ENCODE measurements around the gene PCBP1.
"Not testable (repeated sequence)": the region's sequence is repeated elsewhere in the genome, so short reads cannot be mapped to it uniquely, and the experiment has no call there.

PCBP1 gene

DNA sequence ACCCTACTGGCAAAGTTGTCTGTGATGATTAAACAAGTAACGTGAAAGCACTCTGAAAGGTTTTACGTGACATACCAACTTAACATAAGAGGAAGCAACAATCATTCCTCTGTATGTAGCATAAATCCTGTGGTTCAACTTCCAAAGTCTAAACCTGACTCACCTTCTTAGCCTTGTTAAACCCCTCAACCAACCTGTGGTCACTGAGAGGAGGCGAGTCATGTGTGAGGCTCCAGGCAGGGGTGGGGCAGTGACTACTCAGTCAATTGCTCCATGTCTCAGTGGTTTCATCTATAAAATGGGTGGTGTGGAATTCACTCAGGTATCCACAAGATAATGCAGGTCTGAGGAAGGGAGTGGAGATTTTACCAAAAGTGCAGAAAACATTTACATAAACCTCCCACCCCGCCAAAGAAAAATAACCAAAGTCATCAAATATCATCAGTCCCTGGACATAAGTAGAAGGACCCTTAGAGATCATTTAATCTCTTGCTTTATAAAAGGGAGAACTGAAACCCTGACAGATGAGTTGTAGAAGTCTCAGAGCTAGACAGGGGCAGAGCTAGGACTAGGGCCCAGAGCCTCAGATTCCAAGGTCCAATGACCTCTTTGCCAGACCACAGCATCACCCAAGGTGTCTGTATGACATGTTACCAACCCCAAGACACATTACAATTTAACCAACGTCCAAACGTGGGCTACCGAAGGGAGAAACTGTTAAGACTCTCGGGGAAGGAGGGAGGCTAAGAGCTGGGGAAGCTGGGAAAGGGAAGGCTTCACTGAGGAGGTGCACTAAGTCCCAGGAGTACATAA lies 3.7 kb upstream of the PCBP1 start:
- no peak for DNase-seq

DNA sequence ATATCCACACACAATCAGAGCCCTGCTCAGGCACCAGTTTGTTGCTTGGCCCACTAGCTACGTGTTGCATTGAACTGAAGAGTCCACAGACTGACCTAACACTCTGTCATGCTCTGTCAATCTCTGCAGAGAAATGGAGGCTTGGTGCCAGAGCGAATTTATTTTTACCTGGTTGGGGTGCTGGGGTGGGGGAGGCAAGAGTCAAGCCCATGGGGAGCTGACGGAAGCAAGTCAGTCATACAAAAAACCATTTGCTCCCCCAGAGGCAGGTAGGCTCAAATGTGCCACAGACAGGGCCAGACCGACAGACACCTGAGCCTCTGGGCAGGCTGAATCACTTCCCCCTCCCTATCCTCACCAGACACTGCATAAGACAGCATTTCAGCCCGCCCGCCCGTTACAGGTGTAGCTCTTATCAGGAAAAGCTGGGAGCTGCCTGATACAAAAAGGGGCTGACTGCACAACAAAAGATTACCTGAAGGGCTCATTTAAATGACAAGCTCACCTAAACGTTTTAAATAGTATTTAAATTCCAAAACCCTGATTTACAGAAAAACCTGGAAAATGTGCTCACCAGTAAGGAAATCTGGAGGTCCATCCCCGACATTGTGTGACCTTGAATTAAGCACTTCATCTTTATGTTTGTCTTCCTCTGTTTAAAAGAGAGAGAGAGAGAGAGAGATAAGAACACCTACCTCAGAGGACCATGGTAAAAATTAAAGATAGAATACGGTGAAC lies 2.1 kb upstream of the PCBP1 start:
- no peak for DNase-seq

DNA sequence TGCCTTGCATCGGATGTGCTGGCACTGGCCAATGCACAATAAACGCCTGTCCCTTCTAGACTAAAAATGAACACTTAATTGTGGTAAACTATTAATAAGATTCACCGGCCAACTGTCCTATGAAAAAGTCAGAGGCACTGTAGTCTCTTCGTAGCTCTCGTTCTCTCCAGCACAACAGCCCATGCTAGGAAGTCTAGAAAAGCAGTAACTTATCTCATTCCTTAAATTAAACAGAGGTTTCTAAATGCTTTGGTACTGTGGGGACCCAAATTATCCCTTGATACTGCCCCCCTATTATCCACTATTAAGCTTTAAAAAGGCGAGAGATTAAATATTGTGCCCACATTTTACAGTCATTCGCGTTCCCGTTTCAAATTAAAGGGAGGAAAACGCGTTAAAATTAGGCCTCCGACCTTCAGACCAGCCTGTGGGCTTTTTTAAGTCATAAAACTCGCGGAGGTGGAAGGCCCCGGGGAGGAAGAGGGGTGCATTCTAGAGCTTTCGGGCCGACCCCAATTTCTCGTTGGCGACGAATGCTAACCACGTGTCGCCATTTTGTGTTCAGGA lies 1.5 kb upstream of the PCBP1 start:
- DNase-seq = peak; percentile 62

DNA sequence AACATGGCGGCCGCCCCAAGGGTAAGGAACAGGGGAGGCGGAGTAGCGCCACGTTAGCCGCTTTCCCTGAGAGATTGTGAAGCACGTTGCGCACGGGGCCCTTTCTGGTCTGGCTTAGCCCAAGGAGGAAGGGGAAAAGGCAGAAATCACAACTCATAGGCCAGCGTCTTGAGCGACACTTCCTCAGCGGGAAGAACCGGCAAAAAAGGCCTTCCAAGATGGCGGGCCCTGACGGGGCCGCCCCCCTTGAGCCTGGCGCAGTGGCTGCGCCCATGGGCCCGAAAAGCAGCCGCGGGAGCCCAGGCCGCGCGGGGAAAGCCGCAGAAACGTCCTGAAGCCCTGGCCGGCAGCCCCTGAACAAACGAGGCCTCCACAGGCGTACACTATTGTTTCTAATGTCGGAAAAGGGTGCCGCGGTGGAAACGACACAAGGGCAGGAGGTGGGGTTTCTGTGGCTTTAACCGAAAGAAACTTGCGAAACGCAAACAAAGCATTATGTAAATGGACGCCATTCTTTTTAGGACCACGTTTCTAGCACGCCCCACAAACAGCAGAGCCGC lies 919 bp upstream of the PCBP1 start:
- DNase-seq = peak; percentile 72

DNA sequence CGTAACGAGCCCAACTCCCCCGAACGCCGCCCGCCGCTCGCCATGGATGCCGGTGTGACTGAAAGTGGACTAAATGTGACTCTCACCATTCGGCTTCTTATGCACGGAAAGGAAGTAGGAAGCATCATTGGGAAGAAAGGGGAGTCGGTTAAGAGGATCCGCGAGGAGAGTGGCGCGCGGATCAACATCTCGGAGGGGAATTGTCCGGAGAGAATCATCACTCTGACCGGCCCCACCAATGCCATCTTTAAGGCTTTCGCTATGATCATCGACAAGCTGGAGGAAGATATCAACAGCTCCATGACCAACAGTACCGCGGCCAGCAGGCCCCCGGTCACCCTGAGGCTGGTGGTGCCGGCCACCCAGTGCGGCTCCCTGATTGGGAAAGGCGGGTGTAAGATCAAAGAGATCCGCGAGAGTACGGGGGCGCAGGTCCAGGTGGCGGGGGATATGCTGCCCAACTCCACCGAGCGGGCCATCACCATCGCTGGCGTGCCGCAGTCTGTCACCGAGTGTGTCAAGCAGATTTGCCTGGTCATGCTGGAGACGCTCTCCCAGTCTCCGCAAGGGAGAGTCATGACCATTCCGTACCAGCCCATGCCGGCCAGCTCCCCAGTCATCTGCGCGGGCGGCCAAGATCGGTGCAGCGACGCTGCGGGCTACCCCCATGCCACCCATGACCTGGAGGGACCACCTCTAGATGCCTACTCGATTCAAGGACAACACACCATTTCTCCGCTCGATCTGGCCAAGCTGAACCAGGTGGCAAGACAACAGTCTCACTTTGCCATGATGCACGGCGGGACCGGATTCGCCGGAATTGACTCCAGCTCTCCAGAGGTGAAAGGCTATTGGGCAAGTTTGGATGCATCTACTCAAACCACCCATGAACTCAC lies 673 bp downstream of the PCBP1 start:
- DNase-seq = peak; percentile 75

DNA sequence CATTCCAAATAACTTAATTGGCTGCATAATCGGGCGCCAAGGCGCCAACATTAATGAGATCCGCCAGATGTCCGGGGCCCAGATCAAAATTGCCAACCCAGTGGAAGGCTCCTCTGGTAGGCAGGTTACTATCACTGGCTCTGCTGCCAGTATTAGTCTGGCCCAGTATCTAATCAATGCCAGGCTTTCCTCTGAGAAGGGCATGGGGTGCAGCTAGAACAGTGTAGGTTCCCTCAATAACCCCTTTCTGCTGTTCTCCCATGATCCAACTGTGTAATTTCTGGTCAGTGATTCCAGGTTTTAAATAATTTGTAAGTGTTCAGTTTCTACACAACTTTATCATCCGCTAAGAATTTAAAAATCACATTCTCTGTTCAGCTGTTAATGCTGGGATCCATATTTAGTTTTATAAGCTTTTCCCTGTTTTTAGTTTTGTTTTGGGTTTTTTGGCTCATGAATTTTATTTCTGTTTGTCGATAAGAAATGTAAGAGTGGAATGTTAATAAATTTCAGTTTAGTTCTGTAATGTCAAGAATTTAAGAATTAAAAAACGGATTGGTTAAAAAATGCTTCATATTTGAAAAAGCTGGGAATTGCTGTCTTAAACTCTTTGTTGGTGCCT lies 1.4 kb downstream of the PCBP1 start:
- no peak for DNase-seq

DNA sequence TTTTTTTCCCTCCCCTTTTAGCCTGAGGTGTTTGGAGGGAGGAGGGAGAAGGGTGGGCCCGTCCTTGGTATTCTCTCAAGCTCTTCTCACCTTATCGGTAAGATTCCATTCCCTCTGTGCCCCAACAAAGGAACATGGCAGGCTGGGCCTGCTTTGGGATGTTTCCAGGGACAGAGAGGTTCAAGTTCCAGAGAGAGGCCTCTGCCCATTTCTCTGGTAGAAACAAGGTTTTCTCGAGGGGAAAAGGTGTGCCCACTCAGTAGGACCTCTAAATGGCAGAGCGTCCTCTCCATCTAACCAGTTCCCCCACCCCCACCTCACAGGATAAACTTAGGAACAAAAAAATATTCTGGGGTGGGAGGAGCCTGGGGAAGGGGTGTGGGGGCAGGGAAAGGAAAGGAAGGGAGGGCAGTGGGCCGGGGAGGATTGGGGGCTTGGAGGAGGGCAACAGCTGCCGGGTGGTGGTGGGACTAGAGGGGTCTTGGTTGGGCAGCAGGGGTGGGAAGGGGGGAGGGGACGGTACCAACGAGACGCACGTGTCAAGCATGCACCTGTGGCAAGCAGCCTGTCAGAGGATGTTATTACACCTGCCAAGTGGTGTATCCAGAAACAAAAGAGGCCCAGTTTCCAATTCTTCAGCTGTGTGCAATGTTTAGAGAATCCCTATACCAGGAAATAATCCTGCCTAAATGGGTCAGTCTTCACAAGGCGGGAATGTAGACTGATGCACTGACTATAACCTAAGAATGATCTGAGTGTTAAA lies 2.1 kb downstream of the PCBP1 start:
- no peak for DNase-seq

DNA sequence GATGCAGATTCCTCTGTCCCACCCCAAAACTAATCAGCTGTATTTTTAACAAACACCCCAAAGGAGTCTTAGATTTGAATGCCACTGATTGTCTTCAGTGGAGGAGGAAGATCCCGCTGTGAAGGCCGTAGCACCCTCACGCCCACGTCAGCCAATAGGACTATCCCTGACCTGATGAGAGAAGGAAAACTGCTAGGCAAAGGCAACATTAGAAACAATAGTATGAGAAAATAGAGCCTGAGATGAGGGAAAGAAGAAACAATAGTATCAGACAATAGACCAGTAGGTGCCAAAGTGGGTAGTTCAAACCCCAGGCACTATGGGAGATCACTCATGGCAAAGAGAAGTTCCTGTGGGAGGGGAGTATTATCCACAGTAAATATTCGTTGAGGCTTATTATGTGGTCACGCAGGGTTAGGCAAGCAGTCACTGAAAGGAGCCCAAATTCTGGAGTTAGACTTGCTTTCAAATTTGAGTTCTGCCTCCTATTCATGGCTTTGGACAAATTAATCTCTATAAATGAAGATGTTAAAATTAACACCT lies 2.8 kb downstream of the PCBP1 start:
- DNase-seq = no peak

DNA sequence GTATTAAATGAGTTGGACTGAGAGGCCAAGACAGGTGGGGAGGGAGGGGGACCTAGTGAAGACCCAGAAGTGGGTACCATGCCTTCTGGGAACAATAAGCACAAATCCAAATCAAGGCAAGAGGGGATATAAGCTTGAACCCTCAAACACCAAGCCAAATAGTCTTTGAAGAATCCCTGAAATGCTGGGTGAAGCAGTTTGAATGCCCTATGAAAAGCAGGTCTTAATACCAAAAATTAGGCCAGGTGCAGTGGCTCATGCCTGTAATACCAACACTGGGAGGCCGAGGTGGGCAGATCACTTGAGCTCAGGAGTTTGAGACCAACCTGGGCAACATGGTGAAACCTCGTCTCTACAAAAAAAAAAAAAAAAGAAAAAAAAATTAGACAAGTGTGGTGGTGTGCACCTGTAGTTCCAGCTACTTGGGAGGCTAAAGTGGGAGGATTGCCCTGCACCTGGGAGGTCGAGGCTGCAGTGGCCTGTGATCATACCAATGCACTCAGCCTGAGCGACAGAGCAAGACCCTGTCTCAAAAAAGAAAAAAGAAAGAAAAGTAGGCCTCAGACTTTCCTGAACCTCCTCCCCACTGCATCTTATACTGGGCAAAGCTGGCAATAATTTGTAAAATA lies 3.5 kb downstream of the PCBP1 start:
- DNase-seq = no peak

DNA sequence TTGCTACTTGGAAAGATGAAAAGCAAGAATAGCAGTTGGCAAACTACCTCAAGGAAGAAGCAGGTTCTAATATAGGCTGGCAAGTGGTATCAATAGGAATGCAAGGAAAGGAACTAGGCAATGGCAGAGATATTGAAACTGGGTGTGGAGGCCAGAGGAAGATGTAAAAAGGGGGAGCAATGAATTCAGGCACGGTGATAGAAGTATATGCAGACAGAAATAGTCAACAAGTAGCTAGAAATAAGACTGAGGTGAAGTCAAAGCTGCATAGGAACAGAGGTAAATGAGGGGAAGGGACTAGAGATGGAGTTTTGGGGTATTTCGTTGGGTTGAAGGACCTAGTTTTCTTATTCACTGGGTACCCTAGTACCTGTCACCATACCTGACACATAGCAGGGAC lies 4.1 kb downstream of the PCBP1 start:
- no peak for DNase-seq

DNA sequence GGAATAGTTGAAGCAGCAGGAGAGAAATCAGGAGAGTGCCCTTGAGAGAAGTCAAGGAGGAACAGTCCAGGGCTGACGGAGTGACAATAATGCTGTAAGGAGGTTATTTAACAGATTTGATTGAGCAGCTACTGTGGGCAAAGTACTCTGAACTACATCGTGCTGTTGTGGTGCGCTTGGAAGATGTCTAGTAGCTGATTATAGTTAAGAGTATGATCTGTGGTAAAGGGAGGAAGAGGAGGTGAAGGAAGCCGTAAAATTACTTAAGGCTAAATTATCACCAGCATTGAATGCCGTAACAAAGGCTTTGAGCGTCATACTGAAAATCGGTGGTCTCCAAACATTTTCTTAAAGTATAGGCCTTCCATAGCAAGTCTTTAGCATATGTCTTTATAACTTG lies 4.5 kb downstream of the PCBP1 start:
- DNase-seq = no peak

DNA sequence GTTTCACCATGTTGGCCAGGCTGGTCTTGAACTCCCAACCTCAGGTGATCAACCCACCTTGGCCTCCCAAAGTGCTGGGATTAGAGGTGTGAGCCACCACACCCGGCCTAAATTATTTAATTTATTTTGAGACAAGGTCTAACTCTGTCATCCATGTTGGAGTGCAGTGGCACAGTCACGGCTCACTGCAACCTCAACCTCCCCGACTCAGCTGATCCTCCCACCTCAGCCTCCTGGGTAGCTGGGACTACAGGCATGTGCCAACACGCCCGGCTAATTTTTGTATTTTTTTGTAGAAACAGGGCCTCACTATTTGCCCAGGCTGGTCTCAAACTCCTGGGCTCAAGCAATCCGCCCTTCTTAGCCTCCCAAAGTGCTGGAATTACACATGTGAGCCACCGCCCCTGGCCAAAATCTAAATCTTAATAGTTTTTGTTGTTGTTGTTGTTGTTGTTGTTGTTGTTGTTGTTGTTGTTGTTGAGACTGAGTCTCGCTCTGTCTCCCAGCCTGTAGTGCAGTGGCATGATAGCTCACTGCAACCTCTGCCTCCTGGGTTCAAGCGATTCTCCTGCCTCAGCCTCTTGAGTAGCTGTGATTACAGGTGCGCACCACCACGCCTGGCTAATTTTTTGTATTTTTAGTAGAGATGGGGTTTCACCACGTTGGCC lies 5.4 kb downstream of the PCBP1 start:
- not testable (repeated sequence) for DNase-seq

DNA sequence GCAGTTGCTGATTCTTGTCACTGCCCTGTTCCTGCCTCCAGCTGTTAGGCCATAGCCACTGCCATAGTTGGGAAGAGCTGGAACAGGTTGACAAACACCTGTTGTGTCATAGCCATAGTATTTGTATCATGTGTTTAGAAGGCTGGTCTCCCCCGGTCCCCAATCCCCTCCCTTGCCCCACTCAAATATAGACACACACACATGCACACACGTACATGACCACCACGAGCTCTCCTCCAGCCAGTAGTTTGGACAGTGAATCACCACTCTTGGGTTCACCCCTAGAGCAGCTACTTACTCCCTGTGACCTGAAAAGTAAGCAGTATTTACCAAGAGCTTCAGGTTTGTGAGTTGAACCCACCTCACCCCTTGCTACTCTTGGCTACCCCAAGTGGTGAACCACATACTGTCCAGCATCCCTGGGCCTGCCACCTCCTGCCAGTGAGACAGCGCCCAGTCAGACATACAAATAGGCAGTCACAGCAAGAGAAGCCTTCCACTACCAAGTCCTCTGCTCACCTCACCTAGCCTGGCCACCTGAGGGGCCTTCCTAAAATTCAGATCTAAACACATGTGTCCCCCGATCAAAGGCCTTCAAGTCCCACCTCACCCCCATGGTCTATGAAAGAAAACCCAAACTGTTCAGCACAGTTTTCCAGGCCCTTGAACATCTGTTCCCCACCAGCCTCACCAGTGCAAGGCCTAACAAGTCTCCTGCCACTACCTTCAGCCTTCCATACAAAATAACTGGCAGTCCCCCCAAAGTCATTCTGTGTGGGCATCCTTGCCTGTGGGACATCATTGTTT lies 7.1 kb downstream of the PCBP1 start:
- DNase-seq = no peak

DNA sequence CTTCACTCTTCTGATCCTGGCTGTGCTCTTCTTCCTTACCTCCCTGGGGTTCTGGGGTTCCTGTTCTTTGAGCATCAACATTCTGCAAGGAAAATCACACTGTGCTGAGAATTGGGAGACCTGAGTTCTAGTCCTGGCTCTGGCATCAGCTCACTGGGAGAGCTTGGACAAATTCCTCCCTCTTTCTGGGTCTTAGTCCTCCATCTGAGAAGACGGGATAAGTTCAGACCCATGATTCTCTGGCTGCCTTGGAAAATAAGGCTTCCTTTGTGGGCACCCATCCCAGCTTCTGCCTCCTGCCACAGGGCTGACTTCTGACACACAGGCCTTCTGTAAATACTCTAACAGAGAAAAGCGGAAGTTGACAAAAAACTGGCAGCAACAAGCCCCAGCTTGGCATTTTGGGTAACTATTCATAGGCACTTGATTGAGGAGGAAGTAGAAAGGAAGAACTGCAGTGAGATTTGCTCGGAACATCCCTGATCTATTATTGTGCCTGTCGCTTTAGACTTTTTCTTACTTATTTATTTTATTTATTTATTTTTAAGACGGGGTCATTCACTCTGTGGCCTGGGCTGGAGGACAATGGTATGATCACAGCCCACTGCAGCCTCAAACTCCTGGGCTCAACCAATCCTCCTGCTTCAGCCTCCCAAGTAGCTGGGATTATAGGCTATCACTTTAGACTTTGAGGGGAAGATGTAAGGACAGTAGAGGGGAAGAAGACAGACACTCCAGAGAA lies 7.9 kb downstream of the PCBP1 start:
- peak; percentile 88 for DNase-seq

DNA sequence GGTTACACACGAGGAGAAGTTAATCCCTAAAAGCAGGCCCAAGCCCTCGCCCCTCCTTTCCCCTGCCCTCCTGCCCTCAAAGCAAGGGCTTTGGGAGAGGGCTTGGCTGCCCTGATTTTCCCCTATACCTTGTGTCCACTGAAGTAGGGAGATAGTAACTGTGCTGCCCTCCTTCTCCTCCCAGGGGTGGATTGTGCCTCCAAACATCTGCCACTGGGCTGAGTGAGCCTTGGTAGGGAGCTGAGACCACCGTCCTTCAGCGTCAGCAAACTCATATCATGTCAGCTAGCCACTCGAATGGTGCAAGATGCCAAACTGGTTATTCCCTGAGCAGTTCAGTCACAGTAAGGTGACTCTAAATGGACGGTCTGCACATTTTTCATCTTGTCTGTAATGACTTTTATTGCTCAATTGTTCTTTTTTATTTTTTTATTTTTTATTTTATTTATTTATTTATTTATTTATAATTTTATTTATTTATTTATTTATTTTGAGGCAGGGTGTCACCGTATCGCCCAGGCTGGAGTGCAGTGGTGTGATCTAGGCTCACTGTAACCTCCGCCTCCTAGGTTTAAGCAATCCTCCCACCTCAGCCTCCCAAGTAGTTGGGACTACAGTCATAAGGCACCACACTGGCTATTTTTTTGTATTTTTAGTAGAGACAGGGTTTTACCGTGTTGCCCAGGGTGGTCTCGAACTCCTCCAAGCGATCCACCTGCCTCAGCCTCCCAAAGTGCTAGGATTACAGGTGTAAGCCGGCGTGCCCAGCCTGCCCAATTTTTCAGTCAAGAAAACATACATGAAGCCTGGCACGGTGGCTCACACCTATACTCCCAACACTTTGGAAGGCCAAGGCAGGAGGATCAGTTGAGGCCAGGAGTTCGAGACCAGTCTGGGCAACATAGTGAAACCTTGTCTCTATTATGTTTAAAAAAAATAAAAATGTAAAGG lies 8.7 kb downstream of the PCBP1 start:
- DNase-seq = no peak

DNA sequence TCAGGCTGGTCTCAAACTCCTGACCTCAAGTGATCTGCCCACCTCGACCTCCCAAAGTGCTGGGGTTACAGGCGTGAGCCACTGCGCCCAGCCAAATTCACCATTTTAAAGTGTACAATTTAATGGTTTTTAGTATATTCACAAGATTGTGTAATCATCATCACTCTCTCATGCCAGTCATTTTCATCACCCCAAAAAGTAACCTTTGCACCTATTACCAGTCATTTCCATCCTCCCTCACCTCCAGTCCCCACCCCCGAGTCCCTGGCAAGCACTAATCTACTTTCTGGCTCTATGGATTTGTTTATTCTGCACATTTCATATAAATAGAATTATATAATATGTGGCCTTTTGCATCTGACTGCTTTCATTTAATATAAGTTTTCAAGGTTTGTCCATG lies 10.8 kb downstream of the PCBP1 start:
- no peak for DNase-seq

DNA sequence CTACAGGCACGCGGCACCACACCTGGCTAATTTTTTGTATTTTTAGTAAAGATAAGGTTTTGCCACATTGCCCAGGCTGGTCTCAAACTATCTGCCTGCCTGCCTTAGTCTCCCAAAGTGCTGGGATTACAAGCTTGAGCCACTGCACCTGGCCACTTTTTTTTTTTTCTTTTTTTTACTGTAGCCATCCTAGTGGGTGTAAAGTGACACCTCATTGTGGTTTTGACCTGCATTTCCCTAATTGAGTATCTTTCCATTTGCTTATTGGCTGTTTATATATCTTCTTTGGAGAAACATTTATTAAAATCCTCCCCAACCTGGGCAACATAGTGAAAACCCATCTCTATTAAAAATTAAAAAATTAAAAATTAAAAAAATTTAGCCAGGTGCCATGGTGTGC lies 12.0 kb downstream of the PCBP1 start:
- DNase-seq = no peak

Data from midbrain (tissue), 1 donor.